GM21825 (cell line): Measurements from ENCODE around the gene NOS1AP.
A peak's percentile ranks its signal among the peaks of the same experiment; 100 is the strongest.
"Not testable (repeated sequence)": the region's sequence is repeated elsewhere in the genome, so short reads cannot be mapped to it uniquely, and the experiment has no call there.

ENCODE experiments used
- ATAC-seq: cut with Tn5 transposase; IDR thresholded peaks from one replicate; pipeline ENCODE4 v1.9.1; 2021; ENCODE audit warnings: mild to moderate bottlenecking, moderate library complexity; ENCODE audit not compliant: unreplicated experiment

NOS1AP gene

DNA sequence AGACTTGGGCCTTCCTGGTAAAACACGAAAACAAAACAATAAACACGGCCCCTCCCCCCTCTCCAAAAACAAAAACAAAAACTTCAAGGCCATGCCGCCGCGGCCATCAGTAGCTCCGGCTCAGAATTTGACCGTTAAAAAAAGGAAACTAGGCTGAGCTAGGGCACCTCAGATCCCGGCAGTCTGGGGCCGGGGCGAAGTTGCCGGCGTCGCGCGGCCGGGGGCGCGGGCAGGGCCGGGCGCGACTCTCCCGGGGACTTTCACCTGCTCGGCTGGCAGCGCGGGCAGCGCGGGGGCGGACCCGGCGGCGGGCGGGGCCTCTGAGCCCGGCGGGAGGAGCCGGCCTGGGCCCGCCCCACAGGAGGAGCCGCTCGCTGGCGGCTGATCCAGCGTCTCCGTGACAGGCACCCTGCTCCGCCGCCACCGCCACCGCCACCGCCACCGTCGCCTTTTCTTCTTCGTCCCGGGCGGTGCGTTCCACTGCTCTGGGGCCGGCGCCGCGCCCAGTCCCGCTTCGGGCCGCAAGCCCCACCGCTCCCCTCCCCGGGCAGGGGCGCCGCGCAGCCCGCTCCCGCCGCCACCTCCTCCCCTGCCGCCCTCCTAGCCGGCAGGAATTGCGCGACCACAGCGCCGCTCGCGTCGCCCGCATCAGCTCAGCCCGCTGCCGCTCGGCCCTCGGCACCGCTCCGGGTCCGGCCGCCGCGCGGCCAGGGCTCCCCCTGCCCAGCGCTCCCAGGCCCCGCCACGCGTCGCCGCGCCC lies at the start of gene NOS1AP:
TSS of gene NOS1AP (plus strand) at position 358 of the 760 bp plus-strand sequence. CDS start 487 bp downstream, outside the sequence.
- peak; percentile 98 for ATAC-seq

DNA sequence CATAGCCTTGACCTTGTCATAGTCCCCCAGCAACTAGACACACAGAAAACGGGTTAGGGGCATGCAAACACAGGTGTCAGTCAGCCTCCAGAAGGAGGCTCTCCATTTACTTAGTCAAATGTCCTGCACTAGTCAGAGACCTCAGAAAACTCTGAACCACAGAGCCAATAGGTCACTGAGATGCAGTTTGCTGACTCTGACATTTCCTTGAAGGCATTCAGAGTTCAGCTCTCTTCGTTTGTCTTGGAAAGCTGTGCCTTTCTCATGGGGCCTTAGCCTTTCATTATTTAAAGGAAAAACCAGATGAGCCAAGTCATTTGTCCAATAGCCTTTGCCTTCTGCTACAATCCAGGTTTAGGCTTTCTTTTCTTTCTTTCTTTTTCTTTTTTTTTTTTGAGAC lies 49.3 kb upstream of the NOS1AP start:
- ATAC-seq = no peak

DNA sequence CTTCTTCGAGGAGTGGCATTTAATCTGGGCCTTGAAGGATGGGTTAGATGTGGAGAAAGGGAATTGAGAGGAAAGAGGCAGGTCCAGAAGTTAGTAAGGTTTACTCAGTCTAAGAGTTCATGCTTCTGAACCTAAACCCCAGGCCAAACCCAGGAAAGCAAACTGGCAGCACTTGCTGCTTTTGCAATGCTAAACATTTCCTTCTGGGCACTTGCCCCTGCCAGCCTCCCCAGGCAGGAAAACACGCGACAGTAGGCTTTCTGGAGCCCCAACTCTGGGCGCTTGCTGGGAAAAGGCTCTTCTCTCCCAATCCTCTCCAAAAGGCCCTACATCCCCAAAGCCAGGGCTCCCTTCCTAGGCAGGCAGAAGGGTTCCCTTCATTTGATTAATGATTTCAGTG lies 48.4 kb upstream of the NOS1AP start:
- no peak for ATAC-seq

DNA sequence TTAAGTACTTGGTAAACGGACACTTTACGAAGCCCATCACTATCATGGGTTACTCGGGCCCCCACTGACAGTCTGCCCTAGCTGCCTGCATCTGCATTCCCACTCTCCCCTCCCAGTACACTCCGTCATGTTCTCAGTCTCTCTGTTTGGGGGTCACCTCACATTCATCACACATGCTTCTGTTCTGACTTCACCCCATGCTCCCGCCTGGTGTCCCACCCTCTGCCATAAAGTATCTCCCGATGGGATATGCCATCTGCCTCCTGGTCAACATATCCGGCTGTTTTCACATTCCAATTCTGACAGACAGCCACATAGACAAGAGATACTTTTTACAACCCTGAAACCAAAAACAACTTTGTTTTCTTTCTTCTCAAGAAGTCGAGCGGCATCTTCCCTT lies 46.9 kb upstream of the NOS1AP start:
- ATAC-seq = no peak

DNA sequence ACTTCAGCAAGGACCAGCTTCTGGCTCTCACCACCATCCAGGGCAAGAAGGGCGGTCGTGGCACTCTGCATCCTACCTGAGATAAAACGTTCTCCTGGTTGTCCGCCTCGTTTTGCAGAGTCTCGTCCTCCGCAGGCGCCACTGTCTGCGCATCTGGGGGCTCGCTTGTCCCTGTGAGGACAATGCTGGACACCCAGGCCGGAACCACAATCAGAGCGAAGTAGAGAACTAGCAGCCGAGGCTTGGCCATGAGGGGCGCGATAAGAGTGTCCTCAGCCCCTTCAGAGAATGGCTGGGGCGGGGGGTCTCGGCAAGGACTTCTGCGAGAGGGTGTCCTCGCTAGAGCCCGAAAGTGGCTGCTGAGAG lies 46.3 kb upstream of the NOS1AP start:
- no peak for ATAC-seq

DNA sequence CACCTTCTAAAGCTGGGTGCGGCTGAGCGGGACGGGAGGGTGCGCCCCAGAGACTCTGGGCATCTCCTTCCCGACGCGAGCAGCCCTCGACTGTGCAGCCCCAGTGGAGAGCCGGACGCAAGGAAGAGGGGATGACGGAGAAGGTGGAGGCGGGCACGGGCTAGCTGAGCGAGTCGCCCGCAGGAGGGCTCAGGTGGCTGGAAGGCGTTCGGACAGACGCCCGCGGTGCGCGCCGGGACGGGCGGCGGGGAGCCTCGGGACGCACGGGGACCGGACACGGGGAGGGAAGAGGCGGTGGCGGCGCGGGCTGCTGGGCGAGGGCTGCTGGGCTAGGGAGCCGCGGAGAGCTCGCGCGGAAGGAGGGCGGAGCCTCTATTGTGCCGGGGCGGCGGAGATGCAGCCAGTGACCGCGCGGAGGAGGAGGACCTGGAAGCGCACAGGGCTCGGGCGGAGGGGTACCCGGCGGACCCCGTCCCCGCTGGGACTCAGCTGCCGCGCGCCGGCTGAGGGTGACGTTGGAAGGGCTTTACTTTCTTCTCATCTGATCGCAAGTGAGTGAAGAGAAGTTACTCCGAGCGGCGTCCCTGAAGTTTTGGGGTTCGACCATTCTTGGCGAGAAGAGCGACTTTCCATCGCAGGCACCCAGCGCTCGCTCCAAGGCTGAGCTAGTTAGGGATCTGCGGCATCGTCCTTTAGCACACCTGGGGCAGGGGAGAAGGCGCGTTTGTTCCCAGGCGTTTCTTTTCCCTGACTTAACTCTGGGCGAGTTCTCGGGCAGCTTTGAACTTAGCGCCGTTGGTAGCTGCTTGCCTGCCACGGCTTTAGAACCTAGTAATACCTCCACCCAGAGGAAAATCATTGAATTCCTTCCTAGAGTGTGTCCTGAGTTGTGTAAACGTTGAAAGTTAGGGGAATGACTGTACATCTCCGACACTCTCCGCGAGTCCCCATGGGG lies 45.7 kb upstream of the NOS1AP start, which contains the start of gene OLFML2B:
TSS of gene OLFML2B (minus strand) at position 323 of the 955 bp plus-strand sequence. CDS start 439 bp downstream, outside the sequence.
- no peak for ATAC-seq

DNA sequence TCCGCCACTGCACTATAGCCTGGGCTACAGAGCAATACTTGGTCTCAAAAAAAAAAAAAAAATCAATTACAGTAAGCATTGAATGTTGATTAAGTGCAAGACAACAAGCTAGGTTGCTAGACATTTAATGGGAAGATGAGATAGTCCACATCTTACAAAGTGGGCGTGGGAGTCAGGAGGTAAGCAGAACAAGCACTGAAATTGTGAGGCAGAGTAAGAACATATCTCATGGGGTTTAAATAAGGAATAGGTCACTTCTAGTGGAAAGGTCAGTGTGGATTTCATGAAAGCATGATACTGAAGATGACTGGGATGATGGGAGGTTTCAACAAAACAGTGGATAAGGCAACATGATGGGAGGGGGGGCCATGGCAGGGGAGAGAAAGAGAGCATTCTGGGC lies 44.0 kb upstream of the NOS1AP start:
- ATAC-seq = no peak

DNA sequence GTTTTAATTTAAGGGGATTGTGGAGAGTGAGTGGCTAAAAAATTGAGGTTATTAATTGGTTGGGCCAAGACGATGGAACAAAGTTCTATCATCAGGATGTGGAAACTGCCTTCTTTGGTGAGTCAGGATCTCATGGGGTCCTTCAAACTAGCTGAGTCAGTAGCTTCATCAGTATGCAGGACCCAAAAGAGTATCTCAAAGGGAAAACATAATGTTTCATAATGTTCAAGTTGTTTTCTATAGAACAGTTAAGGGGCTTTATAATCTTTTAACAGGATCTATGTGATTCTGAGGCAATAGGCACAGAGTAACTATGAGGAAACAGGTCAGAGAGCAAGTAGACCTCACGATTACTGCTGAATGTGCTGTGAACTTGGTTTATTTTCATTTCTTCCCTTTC lies 42.6 kb upstream of the NOS1AP start:
- no peak for ATAC-seq

DNA sequence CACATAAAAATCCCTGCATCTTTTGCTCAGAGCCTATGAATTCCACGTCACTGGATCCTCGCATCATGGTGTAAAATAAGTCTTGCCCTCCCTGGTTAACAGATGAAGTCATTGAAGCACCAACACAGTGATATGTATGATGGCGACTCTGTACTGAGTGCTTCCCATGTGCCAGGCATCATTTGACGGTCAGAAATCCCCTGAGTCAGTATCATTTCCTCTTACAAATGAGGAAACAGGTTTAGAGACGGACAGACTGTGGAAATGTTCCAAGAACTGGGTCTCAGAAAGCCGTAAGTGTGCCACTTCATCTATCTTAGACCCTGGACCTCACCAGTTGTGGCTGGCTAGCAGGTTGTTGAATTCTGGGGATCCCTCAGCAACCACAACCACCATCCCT lies 40.8 kb upstream of the NOS1AP start:
- ATAC-seq = peak; percentile 60

DNA sequence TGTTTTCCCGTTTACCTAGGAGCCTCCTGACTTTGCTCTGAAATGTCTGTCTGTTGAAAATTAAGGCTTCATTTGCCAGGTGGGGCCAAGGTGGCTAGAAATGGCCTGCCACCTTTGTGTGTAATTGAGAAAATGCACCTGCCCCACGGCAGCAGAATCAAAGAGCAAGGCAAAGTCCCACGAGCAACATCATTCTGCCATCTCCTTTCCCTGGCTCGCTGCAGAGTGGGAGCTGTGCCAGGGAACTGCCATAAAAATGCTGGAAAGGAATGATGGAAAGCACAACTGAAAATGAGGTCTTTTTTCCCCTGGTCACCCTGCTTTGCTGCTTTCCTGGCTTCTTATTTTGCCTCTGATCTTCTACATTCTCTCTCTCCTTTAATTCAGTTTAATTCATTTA lies 40.3 kb upstream of the NOS1AP start:
- ATAC-seq = no peak

DNA sequence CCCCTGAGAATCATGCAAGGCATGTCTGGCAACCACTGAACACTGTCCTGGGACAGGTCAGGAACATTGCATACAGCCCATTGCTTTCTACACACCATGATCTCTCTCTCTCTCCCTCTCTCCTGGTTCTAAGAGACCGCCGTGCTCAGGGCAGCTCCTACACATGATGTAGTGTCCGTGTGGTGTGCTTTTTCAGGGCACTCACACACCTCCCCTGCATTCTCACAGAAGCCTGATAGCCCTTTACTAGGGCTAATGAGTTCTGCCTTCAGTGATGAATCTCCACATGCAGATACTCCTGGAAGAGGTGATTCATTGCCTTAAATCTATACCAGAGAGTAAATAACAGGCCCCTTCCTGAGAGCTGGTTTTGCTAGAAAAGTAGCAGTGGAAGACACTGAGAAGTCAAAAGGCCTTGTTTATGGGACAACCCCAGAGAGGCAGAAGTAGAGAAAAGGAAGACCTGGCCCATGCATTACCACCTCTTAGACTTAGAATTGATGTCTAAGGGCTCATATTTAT lies 38.7 kb upstream of the NOS1AP start:
- no peak for ATAC-seq

DNA sequence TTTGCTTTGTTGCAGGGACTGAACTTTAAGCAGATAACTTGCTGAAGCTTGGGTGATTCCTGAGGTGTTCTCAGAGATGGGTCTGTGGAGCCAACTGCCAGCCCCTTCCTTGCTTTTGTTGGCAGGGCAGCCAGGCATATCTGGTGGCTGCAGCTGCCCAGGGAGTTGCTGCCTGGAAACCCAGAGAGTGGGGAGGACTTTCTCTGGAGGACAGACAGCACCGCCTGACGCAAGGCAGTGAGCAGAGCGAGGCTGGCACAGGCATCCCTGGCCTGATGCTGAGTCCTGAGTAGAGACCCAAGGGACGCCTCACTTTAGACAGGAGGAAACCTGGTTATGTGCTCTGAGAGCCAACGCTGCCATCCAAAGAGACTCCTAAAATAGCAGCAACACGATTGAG lies 36.1 kb upstream of the NOS1AP start:
- ATAC-seq = no peak

DNA sequence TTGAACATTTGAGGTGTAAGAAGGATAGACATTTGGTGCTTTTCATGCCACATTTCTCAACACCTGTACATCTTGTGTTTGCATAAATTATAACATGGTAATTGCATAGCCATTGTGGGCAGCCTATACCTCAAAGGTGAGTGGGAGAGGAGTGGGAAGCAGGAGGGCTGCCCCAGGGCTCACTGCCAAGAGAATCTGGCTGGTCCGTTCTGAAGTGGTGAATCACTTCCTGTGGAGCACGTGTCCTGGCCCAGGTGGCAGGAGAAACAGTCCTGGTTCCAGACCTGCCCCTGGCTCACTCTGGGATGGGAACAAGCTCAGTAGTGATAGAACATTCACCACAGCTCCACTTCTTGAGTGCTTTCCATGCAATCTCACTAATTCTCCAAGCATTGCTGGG lies 34.2 kb upstream of the NOS1AP start:
- ATAC-seq = no peak

DNA sequence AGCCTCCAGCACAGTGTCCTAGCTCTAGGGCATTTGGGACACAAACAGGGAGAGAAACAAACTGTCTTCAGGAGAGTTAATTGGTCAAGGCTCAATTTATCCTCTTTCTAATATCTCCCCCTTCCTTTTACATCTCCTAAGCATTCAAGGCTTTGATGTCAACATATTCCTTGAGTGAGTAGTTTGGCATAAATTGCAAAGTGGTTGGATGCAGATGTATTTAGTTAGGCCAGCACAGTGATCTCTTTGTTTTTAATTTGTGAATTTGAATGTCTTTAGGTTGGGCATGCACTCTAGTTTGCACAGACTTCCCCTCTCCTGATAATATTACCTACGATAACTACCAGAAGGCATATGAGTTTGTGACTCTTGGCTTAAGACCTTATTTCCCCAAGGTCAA lies 33.3 kb upstream of the NOS1AP start:
- ATAC-seq = no peak

DNA sequence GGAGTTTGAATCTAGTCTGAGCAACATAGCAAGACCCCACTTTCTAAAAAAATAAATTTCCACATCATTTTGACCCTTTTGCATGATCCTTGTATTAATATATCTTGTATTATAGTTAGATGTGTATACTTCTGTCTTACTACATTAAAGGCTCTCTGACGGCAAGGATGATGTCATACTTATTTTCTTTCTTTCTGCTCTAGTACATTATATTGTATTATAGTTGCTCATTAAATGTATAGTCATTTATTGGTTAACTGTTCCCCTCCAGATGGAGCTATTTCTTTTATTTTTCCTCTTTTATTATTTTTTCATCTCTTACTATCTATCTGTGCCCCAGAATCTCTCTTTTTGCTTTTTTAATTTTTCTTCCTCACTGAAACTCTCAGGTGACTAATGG lies 30.9 kb upstream of the NOS1AP start:
- no peak for ATAC-seq

DNA sequence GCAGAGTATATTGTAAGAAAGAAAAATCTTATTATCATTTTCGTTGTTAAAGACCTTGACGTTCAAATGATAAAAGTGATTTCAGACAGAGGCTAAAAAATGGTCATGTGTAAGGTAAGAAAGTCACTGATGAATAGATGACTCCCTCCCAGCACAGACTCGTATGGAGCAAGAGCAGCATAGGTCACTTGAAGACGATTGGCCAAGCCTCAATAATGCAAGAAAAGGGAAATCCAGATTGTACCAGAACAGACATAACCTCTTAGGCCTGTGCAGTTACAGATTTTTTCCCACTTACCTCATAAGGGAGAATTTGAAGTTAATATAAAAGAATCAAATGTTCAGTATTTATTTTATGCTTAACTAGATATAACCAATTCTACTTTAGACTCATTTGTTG lies 29.5 kb upstream of the NOS1AP start:
- ATAC-seq = no peak

DNA sequence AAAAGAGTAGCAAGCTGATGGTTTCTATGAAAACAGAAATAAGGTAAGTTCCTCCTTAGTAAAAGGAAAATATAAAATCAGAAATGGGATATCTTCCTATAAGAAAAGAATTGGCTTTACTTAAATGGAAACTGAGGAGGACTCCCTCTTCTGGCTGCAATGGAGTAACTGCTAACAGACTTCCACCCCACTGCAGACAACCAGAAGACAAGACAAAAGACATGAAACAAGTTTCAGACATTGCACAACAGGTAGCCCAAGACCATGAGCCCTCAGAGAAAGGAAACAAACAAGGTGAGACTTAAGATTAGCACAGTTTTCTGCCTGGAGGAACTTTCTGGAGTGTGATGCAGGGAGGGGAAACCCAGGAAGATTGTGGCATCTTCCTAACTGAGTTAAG lies 28.8 kb upstream of the NOS1AP start:
- no peak for ATAC-seq

DNA sequence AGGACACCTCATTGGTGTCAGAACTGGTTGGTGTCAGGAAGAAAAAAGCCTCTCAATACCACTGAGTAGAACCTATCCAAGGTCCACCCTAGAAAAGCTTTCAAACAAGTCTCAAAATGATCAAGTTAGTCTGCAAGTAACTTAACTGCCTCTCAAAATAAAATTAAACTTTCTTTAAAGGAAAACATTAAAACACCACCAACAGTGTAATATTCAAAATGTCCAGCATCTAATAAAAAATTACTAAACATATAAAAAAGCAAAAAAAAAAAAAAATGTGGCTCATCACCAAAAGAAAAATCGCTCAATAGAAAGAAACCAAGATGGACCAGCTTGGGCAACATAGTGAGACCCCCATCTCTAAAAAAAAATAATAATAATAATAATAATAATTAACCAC lies 27.1 kb upstream of the NOS1AP start:
- no peak for ATAC-seq

DNA sequence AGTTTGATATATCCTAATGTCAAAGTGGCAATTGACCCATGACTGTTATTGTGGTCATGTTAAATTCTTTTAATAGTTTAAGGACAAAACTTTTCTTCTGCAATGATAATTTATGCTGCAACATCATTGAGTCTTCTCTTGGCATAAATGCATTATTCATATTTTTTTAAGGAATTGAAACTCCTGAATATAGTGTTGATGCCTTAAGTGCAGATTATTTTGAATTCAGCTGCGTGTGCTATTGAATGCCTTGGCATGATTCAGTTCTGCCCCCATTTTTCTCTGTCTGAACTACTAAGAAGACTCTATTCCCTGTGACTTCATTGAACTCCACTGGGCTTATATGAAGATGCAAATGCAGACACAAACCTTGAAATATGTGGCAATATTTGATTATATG lies 22.6 kb upstream of the NOS1AP start:
- ATAC-seq = no peak

DNA sequence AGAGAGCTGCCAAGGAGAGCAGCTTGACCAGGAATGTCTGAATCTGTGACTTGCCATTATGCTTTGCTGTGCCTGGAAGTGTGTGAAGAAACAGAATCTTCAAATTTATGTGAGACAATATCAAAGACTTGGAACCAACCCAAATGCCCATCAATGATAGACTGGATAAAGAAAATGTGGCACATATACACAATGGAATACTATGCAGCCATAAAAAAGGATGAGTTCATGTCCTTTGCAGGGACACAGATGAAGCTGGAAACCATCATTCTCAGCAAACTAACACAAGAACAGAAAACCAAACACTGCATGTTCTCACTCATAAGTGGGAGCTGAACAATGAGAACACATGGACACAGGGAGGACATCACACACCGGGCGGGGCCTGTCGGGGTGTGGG lies 15.5 kb upstream of the NOS1AP start:
- not testable (repeated sequence) for ATAC-seq

DNA sequence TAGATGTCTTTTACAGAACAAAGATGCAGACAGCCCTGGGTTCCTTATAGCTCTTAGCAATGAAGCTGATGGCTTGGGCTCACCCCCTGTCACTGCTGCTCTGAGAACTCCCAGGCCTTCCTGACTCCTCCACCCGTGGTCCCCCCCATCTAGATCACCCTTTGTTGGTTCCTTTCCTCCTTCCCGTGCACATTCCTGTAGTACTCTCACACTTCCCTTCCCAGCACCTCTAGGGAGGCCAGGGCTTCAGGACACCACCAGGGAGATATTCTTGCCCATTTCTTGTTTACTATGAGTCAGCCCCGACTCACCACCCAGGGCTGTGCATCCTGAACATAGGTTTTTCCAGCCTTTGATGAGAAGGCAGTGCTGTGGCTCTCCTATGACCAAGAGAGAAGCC lies 14.4 kb upstream of the NOS1AP start:
- no peak for ATAC-seq

DNA sequence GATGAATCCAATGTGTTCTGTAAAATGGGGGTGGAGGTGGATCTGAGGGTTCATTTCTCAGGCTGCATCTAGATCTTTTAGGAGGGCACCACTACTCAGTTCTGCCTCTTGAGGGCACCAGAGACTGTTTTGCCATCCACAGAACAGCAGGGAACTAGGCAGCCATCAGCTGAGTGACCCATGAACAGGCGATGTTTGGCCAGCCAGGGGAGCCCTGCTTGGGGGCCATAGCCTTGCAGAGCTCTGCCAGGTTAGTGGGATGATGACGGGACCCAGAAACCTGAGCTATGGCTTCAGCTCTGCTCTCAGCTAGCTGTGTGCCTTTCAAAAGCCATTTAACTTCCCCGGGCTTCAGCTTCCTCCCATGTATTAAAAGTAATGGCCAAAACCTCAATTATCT lies 13.4 kb upstream of the NOS1AP start:
- ATAC-seq = no peak
